ENCODE measurements around the gene CT55. TPM values are rescaled to one million over a fixed set of nuclear protein-coding genes. Genes with fewer than 3 reads are reported as not detected.

Gene CT55
- not detected in 2 replicates for total RNA-seq

DNA sequence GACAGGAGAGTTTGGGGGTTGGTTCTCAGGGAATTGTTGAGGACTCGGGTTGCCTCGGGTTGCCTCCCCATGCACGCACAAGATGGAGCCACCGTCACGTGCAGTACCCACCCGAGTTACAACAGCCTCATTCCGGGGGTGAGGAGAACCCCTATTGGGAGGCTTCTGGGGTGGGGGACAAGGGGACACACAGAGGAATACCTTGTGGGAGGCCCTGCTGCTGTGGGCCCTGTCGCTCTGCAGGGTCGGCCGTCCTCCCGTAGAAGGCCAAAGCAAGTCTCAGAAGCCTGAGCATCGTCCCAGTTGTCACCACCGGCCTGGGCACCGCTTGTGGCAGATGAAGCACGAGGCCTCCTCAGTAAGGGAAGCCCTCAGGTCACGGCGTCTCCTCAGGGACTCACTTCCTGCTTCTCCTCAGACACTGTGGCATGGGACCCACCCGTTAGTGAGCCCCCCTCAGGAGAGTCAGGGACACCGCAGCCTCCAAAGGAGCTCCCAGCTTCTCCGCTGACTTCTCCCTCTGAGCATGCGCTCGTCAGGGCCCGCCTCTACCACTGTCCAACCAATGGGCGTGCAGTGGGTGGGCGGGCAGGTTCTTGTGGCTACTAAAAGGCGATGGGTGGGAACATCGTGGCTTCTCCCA lies at the start of gene CT55:
Gene CT55 (minus strand): TSS at position 522 of the 643 bp plus-strand sequence. CDS start 227 bp downstream, at position 295.

DNA sequence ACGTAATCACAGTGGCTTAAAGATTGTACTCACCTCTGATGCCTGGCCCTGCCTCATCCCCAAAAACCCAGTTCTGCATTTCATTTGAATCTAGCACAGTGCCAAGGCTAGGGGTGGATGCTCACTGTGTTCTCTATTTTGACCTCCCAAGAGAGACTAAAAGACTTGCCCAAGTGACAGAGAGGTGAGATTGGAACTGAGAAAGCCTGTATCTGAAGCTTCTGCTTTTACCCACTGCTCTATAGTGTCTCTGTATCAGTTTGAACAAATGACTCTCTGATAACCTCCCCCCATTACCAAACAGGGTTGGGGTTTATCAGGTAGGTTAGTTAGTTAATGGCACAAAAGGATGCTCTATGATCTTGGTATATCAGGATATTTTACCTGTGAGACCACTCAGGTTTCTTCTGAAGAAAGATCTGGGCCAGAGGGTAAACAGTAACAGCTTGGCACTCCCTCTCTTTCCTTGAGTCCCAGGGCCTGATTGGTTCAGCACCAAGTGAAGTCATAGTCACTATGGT lies 51.1 kb downstream of the CT55 start, which contains the start of gene ETDB:
Gene ETDB (minus strand): TSS at position 471 of the 521 bp plus-strand sequence. CDS start 1,265 bp downstream, outside the sequence.

Other genes starting within 250 kb of the CT55 start
- 2.8 and 3.6 TPM in 2 replicates for gene SMIM10, start 180.4 kb downstream of the CT55 start, total RNA-seq
- gene RTL8B, start 148.9 kb downstream of the CT55 start, total RNA-seq, result 11.2 and 12.0 TPM in 2 replicates
- 40.9 and 52.3 TPM in 2 replicates for gene RTL8C, start 139.0 kb downstream of the CT55 start, total RNA-seq
- 8.9 and 10.1 TPM in 2 replicates for gene RTL8A, start 119.3 kb downstream of the CT55 start, total RNA-seq
- gene SMIM10L2B, start 72.7 kb downstream of the CT55 start, total RNA-seq, result 4.9 TPM in 2 replicates
- gene ETDB, start 50.9 kb downstream of the CT55 start, total RNA-seq, result not detected in 2 replicates
- not detected in 2 replicates for gene ETDA, start 80.7 kb upstream of the CT55 start, total RNA-seq
- gene ETDC, start 138.1 kb upstream of the CT55 start, total RNA-seq, result not detected in 2 replicates
- 7.8 and 10.4 TPM in 2 replicates for gene ZNF75D, start 172.7 kb upstream of the CT55 start, total RNA-seq
- 12.3 and 12.5 TPM in 2 replicates for gene ZNF449, start 173.4 kb upstream of the CT55 start, total RNA-seq

Data from hair follicle dermal papilla cell (primary cell).